DLD1 (cell line): Measurements from ENCODE around the gene KCNK2.

ENCODE experiments used
- in situ Hi-C: cut with HindIII; loops from 2 replicates; pipeline ENCODE4 v1.10.0; 2017; ENCODE audit warnings: low sequenced_read_pairs

KCNK2 gene, protein sequence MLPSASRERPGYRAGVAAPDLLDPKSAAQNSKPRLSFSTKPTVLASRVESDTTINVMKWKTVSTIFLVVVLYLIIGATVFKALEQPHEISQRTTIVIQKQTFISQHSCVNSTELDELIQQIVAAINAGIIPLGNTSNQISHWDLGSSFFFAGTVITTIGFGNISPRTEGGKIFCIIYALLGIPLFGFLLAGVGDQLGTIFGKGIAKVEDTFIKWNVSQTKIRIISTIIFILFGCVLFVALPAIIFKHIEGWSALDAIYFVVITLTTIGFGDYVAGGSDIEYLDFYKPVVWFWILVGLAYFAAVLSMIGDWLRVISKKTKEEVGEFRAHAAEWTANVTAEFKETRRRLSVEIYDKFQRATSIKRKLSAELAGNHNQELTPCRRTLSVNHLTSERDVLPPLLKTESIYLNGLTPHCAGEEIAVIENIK

DNA sequence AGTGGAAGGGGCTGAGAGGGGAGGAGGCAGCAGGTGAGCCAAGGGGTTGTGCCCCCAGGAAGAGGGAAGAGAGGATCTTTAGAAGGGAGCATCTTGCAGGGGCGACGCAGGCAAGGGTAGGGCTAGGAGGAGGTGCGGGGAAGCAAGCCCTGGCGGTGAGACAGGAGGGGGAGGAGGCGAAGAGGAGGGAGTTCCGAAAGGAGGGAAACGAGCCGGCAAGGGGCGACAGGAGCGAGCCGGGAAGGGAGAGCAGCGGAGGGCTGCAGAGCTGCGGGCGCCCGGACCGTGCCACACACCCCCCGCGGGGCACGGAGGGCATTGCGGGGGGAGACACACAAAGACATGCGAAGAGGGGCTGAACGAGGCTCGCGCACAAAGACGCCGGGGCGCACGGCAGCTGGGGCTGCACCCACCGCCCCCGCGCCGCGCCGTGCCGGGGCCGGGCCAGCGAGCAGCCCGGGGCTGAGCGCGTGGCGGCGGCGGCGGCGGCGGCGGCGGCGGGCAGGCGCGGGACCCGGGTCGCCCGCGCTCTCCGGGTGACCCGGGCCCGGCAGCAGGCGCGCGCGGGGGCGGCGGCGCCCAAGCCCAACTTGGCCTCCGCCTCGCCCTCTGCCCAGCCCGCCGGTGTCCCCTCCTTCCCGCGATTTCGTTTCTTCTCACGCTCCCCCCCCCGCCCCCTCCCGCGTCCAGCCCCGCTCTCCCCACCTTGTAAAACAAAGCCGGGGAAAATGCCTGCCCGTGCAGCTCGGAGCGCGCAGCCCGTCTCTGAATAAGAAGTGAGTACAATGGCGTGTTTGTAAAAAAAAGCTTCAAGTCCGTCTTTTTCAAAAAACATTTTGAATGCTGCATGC lies at the start of gene KCNK2:
KCNK2 (plus strand) TSS at position 206 of the 851 bp plus-strand sequence. CDS start 649 bp downstream, outside the sequence.
- in situ Hi-C loops: no loop called here

- in situ Hi-C loops: no loop called here
These were observed 49.5 kb upstream of the KCNK2 start for GRCh38 chr1:215032911-215033526.

DNA sequence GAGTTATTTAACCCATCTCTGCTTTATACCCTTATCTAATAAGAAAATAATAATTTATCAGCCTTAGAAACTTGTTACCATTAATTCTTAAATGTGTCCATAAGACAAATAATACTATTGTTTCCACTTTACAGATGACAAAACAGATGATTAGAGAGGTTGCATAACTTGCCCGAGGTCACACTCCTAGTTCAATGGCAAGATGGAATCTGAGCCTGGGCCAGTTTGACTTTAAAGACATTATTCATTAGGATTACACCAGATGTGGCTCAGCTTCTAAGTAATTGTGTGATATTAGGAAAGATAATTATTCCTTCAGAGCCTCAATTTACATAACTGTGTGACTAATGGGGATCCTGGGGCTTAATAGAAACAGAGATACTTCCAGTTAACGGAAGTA lies 42.3 kb upstream of the KCNK2 start:
- in situ Hi-C loops: no loop called here

DNA sequence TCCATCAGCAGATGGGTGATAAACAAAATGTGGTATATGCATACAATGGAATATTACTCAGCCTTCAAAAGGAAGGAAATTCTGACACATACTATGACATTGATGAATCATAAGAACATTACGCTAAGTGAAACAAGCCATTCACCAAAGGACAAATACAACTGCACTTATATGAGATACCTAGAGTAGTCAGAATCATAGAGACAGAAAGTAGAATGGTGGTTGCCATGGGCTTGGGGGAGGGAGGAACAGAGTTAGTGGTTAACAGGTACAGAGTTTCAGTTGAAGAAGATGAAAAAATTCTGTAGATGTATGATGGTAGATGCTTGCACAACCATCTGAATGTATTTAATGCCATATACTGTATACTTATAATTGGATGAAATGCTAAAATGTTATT lies 39.1 kb upstream of the KCNK2 start:
- in situ Hi-C loops: no loop called here

- in situ Hi-C loops: no loop called here
These were observed 38.4 kb upstream of the KCNK2 start for GRCh38 chr1:215044151-215044550.

DNA sequence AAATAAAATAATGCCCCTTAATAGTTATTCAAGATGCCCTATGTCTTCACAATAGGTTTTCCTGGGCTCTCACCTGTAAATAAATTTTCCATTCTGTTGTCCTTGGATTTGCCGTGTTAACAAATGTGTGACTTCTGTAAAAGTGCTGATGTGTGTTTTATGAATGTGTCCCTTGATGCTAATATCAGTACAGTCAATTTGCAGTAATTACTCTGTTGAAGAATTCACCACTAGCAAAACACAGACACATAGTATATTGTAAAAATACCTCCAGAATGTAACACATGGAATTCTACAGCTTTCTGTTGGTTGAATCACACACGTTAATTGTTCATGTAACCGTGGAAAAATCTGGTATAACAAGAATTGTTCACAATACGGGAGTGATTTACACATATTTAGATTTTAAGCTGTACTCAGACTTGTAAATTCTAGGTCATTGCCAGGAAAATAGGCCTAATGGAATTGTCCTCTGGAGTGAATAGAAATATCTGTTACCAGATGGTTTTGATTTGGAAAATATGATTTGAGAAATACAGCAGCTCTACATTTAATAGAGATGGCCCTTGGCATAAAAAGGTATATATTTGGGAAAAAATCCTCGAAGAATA lies 36.7 kb upstream of the KCNK2 start:
- in situ Hi-C loops: no loop called here

DNA sequence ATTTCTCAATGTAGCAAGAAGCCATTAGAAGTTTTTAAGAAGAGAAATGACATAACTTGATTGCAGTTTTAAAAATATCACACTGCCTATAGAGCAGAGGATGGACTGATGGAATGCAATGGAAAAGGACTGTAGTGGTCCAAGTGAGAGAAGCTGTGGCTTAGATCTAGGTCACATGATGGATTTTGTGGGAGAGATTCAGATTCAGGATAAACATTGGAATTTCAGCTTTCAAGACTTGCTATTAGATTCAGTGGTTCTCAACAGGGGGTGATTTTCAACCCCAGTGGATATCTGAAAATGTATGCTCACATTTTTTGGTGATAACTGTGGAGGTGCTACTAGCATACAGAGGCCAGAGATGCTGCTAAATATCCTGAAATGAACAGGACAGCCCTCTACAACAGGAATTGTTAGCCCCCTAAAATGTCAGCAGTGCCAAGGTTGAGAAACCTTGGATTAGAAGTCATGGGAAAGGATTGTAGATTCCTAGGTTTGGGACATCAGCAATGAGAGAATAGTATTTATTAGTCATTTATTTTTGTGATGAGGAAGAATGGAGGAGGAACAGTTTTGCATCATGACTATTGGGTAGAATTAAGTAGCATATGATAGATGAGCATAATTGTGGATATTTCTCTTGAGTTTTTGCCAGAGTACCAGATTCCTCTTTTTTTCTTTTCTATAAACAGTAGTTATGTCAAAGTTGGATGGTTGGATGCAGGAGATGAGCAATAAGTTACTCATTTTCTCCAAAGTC lies 30.1 kb upstream of the KCNK2 start:
- in situ Hi-C loops: no loop called here

DNA sequence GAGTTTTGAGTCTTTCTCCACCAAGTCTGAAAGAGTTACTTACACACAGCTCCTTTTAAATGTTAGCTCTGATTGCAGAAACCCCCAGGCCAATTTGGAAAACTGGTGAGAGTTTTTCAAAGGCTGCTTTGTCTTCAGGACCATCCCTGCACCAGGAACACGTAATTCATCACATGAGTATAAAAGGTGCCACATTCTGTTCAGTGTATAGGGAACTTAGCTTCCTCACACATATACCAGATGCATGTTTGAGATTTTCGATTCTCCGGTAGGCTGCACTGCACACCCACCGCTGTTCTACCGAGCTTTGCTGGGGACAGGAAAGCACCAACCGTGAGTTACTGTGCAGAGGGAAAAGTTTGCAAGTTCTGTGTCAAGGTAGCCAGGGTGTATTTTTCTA lies 28.3 kb upstream of the KCNK2 start:
- in situ Hi-C loops: no loop called here

- in situ Hi-C loops: no loop called here
These were observed 27.1 kb upstream of the KCNK2 start for GRCh38 chr1:215055281-215055935.

GRCh38 chr1:215056584-215056983 lies 26.0 kb upstream of the KCNK2 start:
- in situ Hi-C loops: no loop called here

GRCh38 chr1:215059947-215060346 lies 22.6 kb upstream of the KCNK2 start:
- in situ Hi-C loops: no loop called here

GRCh38 chr1:215064327-215064726 lies 18.2 kb upstream of the KCNK2 start:
- in situ Hi-C loops: no loop called here

- in situ Hi-C loops: no loop called here
These were observed 11.5 kb upstream of the KCNK2 start for GRCh38 chr1:215071078-215071477.

- in situ Hi-C loops: no loop called here
These were observed 6.2 kb upstream of the KCNK2 start for GRCh38 chr1:215076322-215076721.

GRCh38 chr1:215079456-215079855 lies 3.1 kb upstream of the KCNK2 start:
- in situ Hi-C loops: no loop called here

- in situ Hi-C loops: no loop called here
These were observed 641 bp upstream of the KCNK2 start for GRCh38 chr1:215081661-215082531.

DNA sequence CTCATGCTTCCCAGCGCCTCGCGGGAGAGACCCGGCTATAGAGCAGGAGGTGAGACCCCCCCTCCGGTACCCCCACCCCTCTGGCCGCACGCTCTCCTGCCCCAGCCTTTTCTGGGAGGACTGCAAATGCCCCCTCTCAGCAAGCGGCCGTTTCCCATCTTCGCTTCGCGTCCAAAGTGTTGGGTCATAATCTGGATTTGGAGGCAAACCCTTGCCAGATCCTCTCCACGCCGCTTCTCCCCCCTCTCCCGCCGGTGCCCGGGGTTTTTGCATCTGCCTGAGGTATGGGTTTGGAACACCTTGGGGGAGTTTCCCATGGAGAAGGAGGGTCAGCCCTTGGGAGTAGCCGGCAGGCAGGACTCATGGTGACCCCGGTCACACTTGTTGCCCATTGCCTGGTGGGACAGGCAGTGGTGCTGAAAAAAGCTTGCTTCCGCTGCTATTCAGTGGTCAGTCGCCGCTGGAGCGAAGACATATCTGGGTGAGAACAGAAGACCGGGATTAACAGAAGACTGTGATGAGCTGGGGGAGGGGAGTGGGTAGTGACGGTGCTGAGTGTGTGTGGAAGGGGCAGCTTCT lies 935 bp downstream of the KCNK2 start:
- in situ Hi-C loops: no loop called here

DNA sequence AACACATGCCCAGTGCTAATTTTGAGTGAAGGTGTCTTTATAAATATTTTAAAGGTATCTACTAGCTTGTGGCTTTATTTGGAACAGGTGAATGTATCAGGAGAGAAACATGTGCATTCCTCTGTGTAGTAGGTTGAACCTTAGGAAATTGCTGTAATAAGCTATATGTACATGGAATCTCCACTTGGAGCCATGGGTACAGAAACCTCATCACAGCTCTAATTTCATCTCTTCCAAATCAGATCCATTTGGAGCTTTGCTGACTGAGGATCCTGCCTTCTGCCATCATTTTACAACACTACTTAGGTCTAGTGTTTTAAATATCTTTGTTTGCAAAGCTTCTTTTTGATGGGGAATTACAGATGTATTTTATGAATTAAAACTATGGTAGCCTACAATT lies 2.1 kb downstream of the KCNK2 start:
- in situ Hi-C loops: no loop called here

DNA sequence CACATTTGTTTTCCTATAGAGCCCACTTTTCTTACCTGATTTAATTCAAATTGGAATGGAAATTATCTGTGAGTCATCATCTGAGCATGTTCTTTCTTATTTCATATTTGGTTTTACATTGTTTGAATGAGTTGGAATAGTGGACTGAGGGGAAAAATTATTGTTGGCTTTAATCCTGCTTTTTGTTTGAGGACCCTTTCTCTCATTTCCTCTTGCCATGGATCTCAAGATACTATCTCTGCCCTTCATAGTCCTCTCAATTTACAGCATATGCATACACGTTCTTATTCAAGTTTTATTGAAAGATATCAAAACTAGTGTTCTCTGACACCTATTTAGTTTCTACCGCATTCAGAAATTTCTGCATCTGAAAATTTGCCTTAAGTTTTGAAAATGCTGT lies 5.1 kb downstream of the KCNK2 start:
- in situ Hi-C loops: no loop called here
